Spleen (tissue), 7 donors: ENCODE data around the gene CMSS1.

Experiments used
- POLR2A ChIP-seq, 3 donors: fragments of 450-650 bp; IDR thresholded peaks; one replicate each; pipeline ENCODE4 v1.5.1; 2017; ENCODE audit warnings: antibody characterized with exemption in 3 of 3, mild to moderate bottlenecking in 1 of 3
- POLR2AphosphoS5 ChIP-seq, 3 donors: sonication (generic); formaldehyde crosslinking; IDR thresholded peaks; one replicate each; pipeline ENCODE4 v1.5.1; 2017; ENCODE audit warnings: antibody characterized with exemption in 3 of 3
- TF ChIP-seq, protein P1 (sequence below), 11 experiments: fragments of 200-600 bp in 7 of 11; fragments of 450-650 bp in 4 of 11; sonication (generic) in 4 of 11; IDR thresholded peaks in 8 of 11; conservative IDR thresholded peaks in 3 of 11; 1 replicate in 7 of 11; 2 replicates in 4 of 11; pipeline versions ENCODE4 v1.4.0 to v1.8.0; 2016 to 2021; ENCODE audit warnings: antibody characterized with exemption in 11 of 11, inconsistent platforms in 4 of 11, mild to moderate bottlenecking in 1 of 11
- donor health status: DM: no; HTN: no; CAD: no; lungs with moderate emphysema.
- donor health status: DM: no; HTN: no; CAD: no.
- donor health status: DM: no; HTN: no; CAD: no.

DNA sequence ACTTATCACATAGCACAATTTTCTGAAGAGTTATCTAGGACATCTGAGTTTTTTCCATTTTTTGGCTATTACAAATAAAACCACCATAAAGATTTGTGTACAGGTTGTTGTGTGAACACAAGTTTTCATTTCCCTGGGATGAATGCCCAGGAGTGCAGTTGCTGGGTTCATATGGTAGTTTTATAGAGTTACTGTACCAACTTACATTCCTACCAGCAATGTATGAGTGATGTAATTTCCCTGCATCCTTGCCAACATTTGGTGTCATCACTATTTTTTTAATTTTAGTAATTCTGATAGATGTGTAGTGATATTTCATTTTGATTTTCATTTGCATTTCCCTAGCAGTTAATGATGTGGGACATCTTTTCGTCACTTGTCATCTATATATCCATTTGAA is 276.2 kb downstream of the CMSS1 start:
- TF ChIP-seq, protein P1, sequence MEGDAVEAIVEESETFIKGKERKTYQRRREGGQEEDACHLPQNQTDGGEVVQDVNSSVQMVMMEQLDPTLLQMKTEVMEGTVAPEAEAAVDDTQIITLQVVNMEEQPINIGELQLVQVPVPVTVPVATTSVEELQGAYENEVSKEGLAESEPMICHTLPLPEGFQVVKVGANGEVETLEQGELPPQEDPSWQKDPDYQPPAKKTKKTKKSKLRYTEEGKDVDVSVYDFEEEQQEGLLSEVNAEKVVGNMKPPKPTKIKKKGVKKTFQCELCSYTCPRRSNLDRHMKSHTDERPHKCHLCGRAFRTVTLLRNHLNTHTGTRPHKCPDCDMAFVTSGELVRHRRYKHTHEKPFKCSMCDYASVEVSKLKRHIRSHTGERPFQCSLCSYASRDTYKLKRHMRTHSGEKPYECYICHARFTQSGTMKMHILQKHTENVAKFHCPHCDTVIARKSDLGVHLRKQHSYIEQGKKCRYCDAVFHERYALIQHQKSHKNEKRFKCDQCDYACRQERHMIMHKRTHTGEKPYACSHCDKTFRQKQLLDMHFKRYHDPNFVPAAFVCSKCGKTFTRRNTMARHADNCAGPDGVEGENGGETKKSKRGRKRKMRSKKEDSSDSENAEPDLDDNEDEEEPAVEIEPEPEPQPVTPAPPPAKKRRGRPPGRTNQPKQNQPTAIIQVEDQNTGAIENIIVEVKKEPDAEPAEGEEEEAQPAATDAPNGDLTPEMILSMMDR (IDR thresholded peaks at IDR 0.05 in 8 of 11, conservative IDR thresholded peaks at IDR 0.05 in 3 of 11), result no peak
- TF ChIP-seq POLR2AphosphoS5 (IDR thresholded peaks at IDR 0.05), result no peak
- TF ChIP-seq POLR2A (IDR thresholded peaks at IDR 0.05), result no peak
